ENCODE measurements around the gene SPACDR. TPM values are rescaled to one million over a fixed set of nuclear protein-coding genes. Genes with fewer than 3 reads are reported as not detected.

Gene SPACDR
- total and polyA plus RNA-seq, 9 of the 15 experiments (the other 6 are each of a cell fraction or from before 2014, with no cell fraction given) = 0.07 to 0.55 (median 0.14) TPM; not detected in 1

GRCh38 chr7:100430493-100431285 lies 33.4 kb downstream of the SPACDR start (continued):
- TF ChIP-seq ZBTB40 (IDR thresholded peaks at IDR 0.05) (peak; percentile 21; the same call in 1 of the 2 replicates), ZBTB40 (CRISPR knock-in tag; IDR thresholded peaks at IDR 0.05) (no peak), HMBOX1 (IDR thresholded peaks at IDR 0.05) (no peak), ZNF639 (CRISPR knock-in tag; conservative IDR thresholded peaks at IDR 0.05 in 1 of 2, IDR thresholded peaks at IDR 0.05 in 1 of 2) (no peak), NBN (IDR thresholded peaks at IDR 0.05; ENCODE audit: low read depth) (peak; percentile 38; the same call in 1 of the 2 replicates), ETV6 (IDR thresholded peaks at IDR 0.05; ENCODE audit: borderline replicate concordance in 1 of 2, low read depth in 2 of 2, low read length in 1 of 2) (peak in 1 of 2 experiments; percentile 55; a peak in 1 of 4 replicates), ETV6 (CRISPR knock-in tag; IDR thresholded peaks at IDR 0.05; ENCODE audit: borderline replicate concordance) (no peak)

Measured in K562 (cell line).